Upper lobe of left lung (tissue), 6 donors: ENCODE measurements around the gene TRPM2. TPM values are rescaled to one million over a fixed set of nuclear protein-coding genes. Genes with fewer than 3 reads are reported as not detected.

Source experiments
- ATAC-seq, 2 donors: fragments of 200-7000 bp; cut with Tn5 transposase; one replicate each; pipeline ENCODE4 v1.9.1; 2022; ENCODE audit warnings: mild to moderate bottlenecking in 2 of 2, moderate library complexity in 2 of 2; ENCODE audit not compliant: low FRiP score in 2 of 2
- DNase-seq, 2 donors: peaks; one replicate each; pipeline ENCODE4 v3.0.0-alpha.2; 2019 to 2020
- H3K27ac ChIP-seq, 4 donors: fragments of 200-600 bp; sonication (generic); one replicate each; pipeline ENCODE4 v1.5.1; 2016 to 2019
- H3K27me3 ChIP-seq, 4 donors: fragments of 200-600 bp; sonication (generic); one replicate each; pipeline ENCODE4 v1.5.1; 2017 to 2019
- H3K36me3 ChIP-seq, 4 donors: fragments of 200-600 bp; sonication (generic); one replicate each; pipeline ENCODE4 v1.5.1; 2016 to 2019
- H3K4me1 ChIP-seq, 4 donors: fragments of 200-600 bp; sonication (generic); one replicate each; pipeline ENCODE4 v1.5.1; 2018 to 2019
- H3K4me3 ChIP-seq, 4 donors: fragments of 200-600 bp; sonication (generic); one replicate each; pipeline ENCODE4 v1.5.1; 2017 to 2019; ENCODE audit warnings: mild to moderate bottlenecking in 2 of 4, moderate library complexity in 1 of 4
- H3K9me3 ChIP-seq, 4 donors: fragments of 200-600 bp; sonication (generic); one replicate each; pipeline ENCODE4 v1.5.1; 2018 to 2019
- CTCF ChIP-seq, 6 experiments: fragments of 450-650 bp in 4 of 6; fragments of 200-600 bp in 2 of 6; sonication (generic) in 2 of 6; IDR thresholded peaks; one replicate each; pipeline ENCODE4 v1.5.1; 2016 to 2019; ENCODE audit warnings: antibody characterized with exemption in 6 of 6
- EP300 ChIP-seq, 4 donors: sonication (generic); formaldehyde crosslinking; IDR thresholded peaks; one replicate each; pipeline ENCODE4 v1.5.1; 2017; ENCODE audit warnings: antibody characterized with exemption in 4 of 4, control low read depth in 2 of 4
- POLR2A ChIP-seq, 4 donors: fragments of 450-650 bp; IDR thresholded peaks; one replicate each; pipeline ENCODE4 v1.5.1; 2016 to 2017; ENCODE audit warnings: antibody characterized with exemption in 4 of 4, mild to moderate bottlenecking in 2 of 4
- POLR2AphosphoS5 ChIP-seq, 2 donors: sonication (generic); formaldehyde crosslinking; IDR thresholded peaks; one replicate each; pipeline ENCODE4 v1.5.1; 2017; ENCODE audit warnings: antibody characterized with exemption in 2 of 2
- WGBS, 2 donors: methylation state at CpG; one replicate each; pipeline ENCODE4 v1.1.5; 2017 to 2018; 5-methylcytosine and 5-hydroxymethylcytosine counted together
- total RNA-seq, 6 donors: library from RNA; depleted of rRNA in 4 of 6; stranded (reverse); fragments of >200 nt in 4 of 6; gene quantifications; one replicate each; pipeline versions ENCODE4 v1.1.0 to v1.2.1, GENCODE V29; 2016 to 2021
- donor health status: DM: no; HTN: no; CAD: no; lungs with moderate emphysema.
- donor health status: DM: no; HTN: yes; CAD: no; lungs with severe emphysema.

TRPM2 gene
- total RNA-seq, 6 donors from 2014 or later, result 2.2 to 37.7 (median 12.7) TPM

GRCh38 chr21:44344541-44345183 lies 8.8 kb upstream of the TRPM2 start:
- Histone ChIP-seq H3K9me3 (no peaks in the 10 kb centered on the region), H3K27ac (no peak overlapping the region), H3K36me3 (no peaks in the 10 kb centered on the region), H3K27me3 (peaks cover 0 to 4% (median 2%) of the 10 kb centered on the region in 4 donors), H3K4me1 (peaks cover 6 to 20% (median 14%) of the 10 kb centered on the region in 4 donors), H3K4me3 (no peak overlapping the region)
- TF ChIP-seq POLR2AphosphoS5 (IDR thresholded peaks at IDR 0.05), result no peak
- no peak for TF ChIP-seq CTCF (IDR thresholded peaks at IDR 0.05)
- TF ChIP-seq EP300 (IDR thresholded peaks at IDR 0.05), result no peak
- no peak for TF ChIP-seq POLR2A (IDR thresholded peaks at IDR 0.05)
- DNase-seq (peak in 1 of 2 donors; percentile 65), ATAC-seq (no peak)
- 74 to 82% methylated on average over 15 to 17 of the region's 17 CpGs for WGBS, 2 donors

- H3K27ac ChIP-seq, result no peak overlapping the region
These were observed 7.9 kb upstream of the TRPM2 start for GRCh38 chr21:44345495-44345894.

GRCh38 chr21:44347911-44348451 lies 5.4 kb upstream of the TRPM2 start:
- WGBS, 2 donors, result 45 to 63% methylated on average over 4 to 22 of the region's 22 CpGs
- Histone ChIP-seq H3K27me3 (peaks cover 0 to 20% (median 10%) of the 10 kb centered on the region in 4 donors), H3K27ac (peak overlapping the region in 2 of 4 donors; percentile 18 to 69), H3K4me1 (peaks cover 6 to 48% (median 18%) of the 10 kb centered on the region in 4 donors), H3K4me3 (no peak overlapping the region), H3K36me3 (no peaks in the 10 kb centered on the region), H3K9me3 (no peaks in the 10 kb centered on the region)
- ATAC-seq, result peak in 1 of 2 donors; percentile 75
- DNase-seq, result peak; percentile 77 to 86
- TF ChIP-seq EP300 (IDR thresholded peaks at IDR 0.05) (no peak), POLR2AphosphoS5 (IDR thresholded peaks at IDR 0.05) (peak in 1 of 2 donors; percentile 18), POLR2A (IDR thresholded peaks at IDR 0.05) (no peak), CTCF (IDR thresholded peaks at IDR 0.05) (no peak)

More at GRCh38 chr21:44345495-44345894, 7.9 kb upstream of the TRPM2 start:
- Histone ChIP-seq H3K27me3 (peaks cover 0 to 12% (median 5%) of the 10 kb centered on the region in 4 donors), H3K36me3 (no peaks in the 10 kb centered on the region), H3K4me3 (no peak overlapping the region), H3K9me3 (no peaks in the 10 kb centered on the region), H3K4me1 (peaks cover 3 to 23% (median 10%) of the 10 kb centered on the region in 4 donors)
- 71 to 76% methylated on average over 8 to 11 of the region's 11 CpGs for WGBS, 2 donors
- ATAC-seq (no peak), DNase-seq (no peak)
- TF ChIP-seq CTCF (IDR thresholded peaks at IDR 0.05) (no peak), POLR2AphosphoS5 (IDR thresholded peaks at IDR 0.05) (no peak), POLR2A (IDR thresholded peaks at IDR 0.05) (no peak), EP300 (IDR thresholded peaks at IDR 0.05) (no peak)

- no peaks in the 10 kb centered on the region for H3K36me3 ChIP-seq
- peak in 1 of 2 donors; percentile 13 for ATAC-seq
- no peaks in the 10 kb centered on the region for H3K9me3 ChIP-seq
- peaks cover 6 to 56% (median 24%) of the 10 kb centered on the region in 4 donors for H3K4me1 ChIP-seq
- peak in 1 of 2 donors; percentile 76 for DNase-seq
- TF ChIP-seq EP300 (IDR thresholded peaks at IDR 0.05) (no peak), CTCF (IDR thresholded peaks at IDR 0.05) (no peak), POLR2AphosphoS5 (IDR thresholded peaks at IDR 0.05) (no peak), POLR2A (IDR thresholded peaks at IDR 0.05) (no peak)
- no peak overlapping the region for H3K4me3 ChIP-seq
- H3K27ac ChIP-seq, result no peak overlapping the region
- H3K27me3 ChIP-seq, result peaks cover 0 to 20% (median 10%) of the 10 kb centered on the region in 4 donors
- WGBS, 2 donors, result 87% methylated on average over 19 of the region's 19 CpGs; no CpG with 5 or more reads in 1 of the 2 donors
These were observed 4.6 kb upstream of the TRPM2 start for GRCh38 chr21:44348861-44349260.
